ENCODE measurements around the gene IER5L.

GRCh38 chr9:129213551-129213950, 35.5 kb upstream of the IER5L start:
- no peak for TF ChIP-seq POLR2AphosphoS5 (IDR thresholded peaks at IDR 0.05; ENCODE audit: borderline replicate concordance, low read depth, low read length)
- TF ChIP-seq EZH2 (IDR thresholded peaks at IDR 0.05): no peak
- no peak for TF ChIP-seq FOXP2 (optimal IDR thresholded peaks at IDR 0.05; ENCODE audit: control extremely low read depth, extremely low read length, insufficient read depth)

Measured in SK-N-MC (cell line).